Measurements from ENCODE around the gene TJAP1.

DNA sequence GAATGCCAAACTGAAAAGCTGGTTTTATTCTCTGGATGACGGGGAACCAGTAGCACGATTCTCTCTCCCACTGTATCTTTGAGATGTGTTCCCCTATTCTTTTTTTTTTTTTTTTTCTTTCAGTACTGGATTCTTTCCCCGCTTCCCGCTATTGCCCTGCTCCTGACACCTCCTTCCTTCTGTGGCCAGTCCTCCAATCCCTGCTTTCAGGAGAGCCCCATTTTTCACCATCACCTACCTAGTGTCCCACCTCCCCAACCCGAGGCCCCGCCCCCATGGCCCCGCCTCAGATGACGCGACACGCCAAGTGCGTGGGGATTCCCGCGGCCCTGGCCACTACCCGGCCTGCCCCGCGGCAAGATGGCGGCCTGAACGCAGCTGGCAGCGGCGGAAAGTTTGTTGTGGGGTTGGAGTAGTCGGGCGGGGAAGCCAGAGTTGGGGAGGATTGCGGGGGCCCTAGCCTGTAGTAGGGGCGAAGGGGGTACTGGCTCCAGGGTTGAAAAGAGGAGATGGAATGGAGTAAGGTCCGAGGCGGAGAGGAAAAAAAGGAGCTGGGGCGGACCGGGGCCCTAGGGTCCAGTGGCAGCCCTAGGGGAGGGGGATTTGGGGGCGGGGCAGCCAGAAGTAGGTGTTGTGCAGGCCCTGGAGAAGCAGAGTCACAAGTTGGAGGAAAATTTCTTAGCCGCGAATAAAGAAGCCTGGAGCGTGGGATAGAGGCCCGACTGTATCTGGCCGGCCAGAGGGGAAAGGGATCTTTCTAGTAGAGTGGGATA lies at the start of gene TJAP1:
- no peak for TF ChIP-seq EZH2 (IDR thresholded peaks at IDR 0.05; ENCODE audit: borderline replicate concordance, low read depth, low read length, severe bottlenecking)
- TF ChIP-seq, protein P1, sequence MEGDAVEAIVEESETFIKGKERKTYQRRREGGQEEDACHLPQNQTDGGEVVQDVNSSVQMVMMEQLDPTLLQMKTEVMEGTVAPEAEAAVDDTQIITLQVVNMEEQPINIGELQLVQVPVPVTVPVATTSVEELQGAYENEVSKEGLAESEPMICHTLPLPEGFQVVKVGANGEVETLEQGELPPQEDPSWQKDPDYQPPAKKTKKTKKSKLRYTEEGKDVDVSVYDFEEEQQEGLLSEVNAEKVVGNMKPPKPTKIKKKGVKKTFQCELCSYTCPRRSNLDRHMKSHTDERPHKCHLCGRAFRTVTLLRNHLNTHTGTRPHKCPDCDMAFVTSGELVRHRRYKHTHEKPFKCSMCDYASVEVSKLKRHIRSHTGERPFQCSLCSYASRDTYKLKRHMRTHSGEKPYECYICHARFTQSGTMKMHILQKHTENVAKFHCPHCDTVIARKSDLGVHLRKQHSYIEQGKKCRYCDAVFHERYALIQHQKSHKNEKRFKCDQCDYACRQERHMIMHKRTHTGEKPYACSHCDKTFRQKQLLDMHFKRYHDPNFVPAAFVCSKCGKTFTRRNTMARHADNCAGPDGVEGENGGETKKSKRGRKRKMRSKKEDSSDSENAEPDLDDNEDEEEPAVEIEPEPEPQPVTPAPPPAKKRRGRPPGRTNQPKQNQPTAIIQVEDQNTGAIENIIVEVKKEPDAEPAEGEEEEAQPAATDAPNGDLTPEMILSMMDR (IDR thresholded peaks at IDR 0.05; ENCODE audit: borderline replicate concordance, extremely low read depth, low read length, poor library complexity, severe bottlenecking), result no peak

Measured in DND-41 (cell line).